LNCaP clone FGC (cell line): ENCODE results near the gene GNA14.
A peak's percentile ranks its signal among the peaks of the same experiment; 100 is the strongest.

Experiments used
- DNase-seq: peaks from one replicate; pipeline ENCODE4 v3.0.0-alpha.2; 2011; ENCODE audit warnings: low read depth
- H3K4me3 ChIP-seq: 2 replicates; pipeline ENCODE4 v1.5.1; 2011; ENCODE audit warnings: mild to moderate bottlenecking, low read depth, low read length, control low read depth
- CTCF ChIP-seq: IDR thresholded peaks from 2 replicates; pipeline ENCODE4 v1.5.1; 2012; ENCODE audit warnings: mild to moderate bottlenecking; ENCODE audit not compliant: control insufficient read depth, insufficient read depth; ENCODE audit errors: extremely low read depth

Gene GNA14

GRCh38 chr9:77521091-77521490, 127.0 kb downstream of the GNA14 start:
- H3K4me3 ChIP-seq = no peak overlapping the region
- no peak for TF ChIP-seq CTCF
- DNase-seq = no peak

- DNase-seq = no peak
- no peak overlapping the region for H3K4me3 ChIP-seq
- no peak for TF ChIP-seq CTCF
These were observed 129.4 kb downstream of the GNA14 start for GRCh38 chr9:77518688-77519087.

GRCh38 chr9:77516781-77517180, 131.3 kb downstream of the GNA14 start:
- DNase-seq = no peak
- no peak overlapping the region for H3K4me3 ChIP-seq
- no peak for TF ChIP-seq CTCF

- H3K4me3 ChIP-seq = no peak overlapping the region
- no peak for TF ChIP-seq CTCF
- no peak for DNase-seq
These were observed 133.0 kb downstream of the GNA14 start for GRCh38 chr9:77514886-77515711.

- no peak for TF ChIP-seq CTCF
- DNase-seq = no peak
- H3K4me3 ChIP-seq = no peak overlapping the region
These were observed 134.7 kb downstream of the GNA14 start for GRCh38 chr9:77513457-77513856.

- no peak overlapping the region for H3K4me3 ChIP-seq
- no peak for TF ChIP-seq CTCF
- DNase-seq = peak; percentile 37
These were observed 135.2 kb downstream of the GNA14 start for GRCh38 chr9:77512876-77513275.

- no peak for TF ChIP-seq CTCF
- DNase-seq = no peak
- H3K4me3 ChIP-seq = no peak overlapping the region
These were observed 136.6 kb downstream of the GNA14 start for GRCh38 chr9:77511525-77511924.
